ENCODE measurements around the gene DRC1.
"Not testable (repeated sequence)": the region's sequence is repeated elsewhere in the genome, so short reads cannot be mapped to it uniquely, and the experiment has no call there.

The DRC1 gene

GRCh38 chr2:26401739-26402541, at the start of gene DRC1:
DRC1 (plus strand) TSS chr2:26401920; CDS start chr2:26401990, 70 bp downstream.
- peak; percentile 100 for DNase-seq (ENCODE audit: low spot score)

GRCh38 chr2:26352892-26353291, 48.8 kb upstream of the DRC1 start:
- DNase-seq (ENCODE audit: low spot score): peak; percentile 22

GRCh38 chr2:26354469-26354868, 47.3 kb upstream of the DRC1 start:
- DNase-seq (ENCODE audit: low spot score): not testable (repeated sequence)

- peak; percentile 66 for DNase-seq (ENCODE audit: low spot score)
Measured at GRCh38 chr2:26355038-26355995, 46.4 kb upstream of the DRC1 start.

- DNase-seq (ENCODE audit: low spot score): no peak
Measured at GRCh38 chr2:26356111-26356510, 45.6 kb upstream of the DRC1 start.

- no peak for DNase-seq (ENCODE audit: low spot score)
Measured at GRCh38 chr2:26356771-26357170, 44.9 kb upstream of the DRC1 start.

GRCh38 chr2:26359886-26360473, 41.7 kb upstream of the DRC1 start:
- no peak for DNase-seq (ENCODE audit: low spot score)

GRCh38 chr2:26363323-26363722, 38.4 kb upstream of the DRC1 start:
- peak; percentile 31 for DNase-seq (ENCODE audit: low spot score)

GRCh38 chr2:26363958-26364357, 37.8 kb upstream of the DRC1 start:
- no peak for DNase-seq (ENCODE audit: low spot score)

- DNase-seq (ENCODE audit: low spot score): no peak
Measured at GRCh38 chr2:26364669-26365068, 37.1 kb upstream of the DRC1 start.

- no peak for DNase-seq (ENCODE audit: low spot score)
Measured at GRCh38 chr2:26366957-26367356, 34.8 kb upstream of the DRC1 start.

GRCh38 chr2:26369664-26370063, 32.1 kb upstream of the DRC1 start:
- not testable (repeated sequence) for DNase-seq (ENCODE audit: low spot score)

GRCh38 chr2:26370909-26371308, 30.8 kb upstream of the DRC1 start:
- not testable (repeated sequence) for DNase-seq (ENCODE audit: low spot score)

- DNase-seq (ENCODE audit: low spot score): no peak
Measured at GRCh38 chr2:26376799-26377198, 24.9 kb upstream of the DRC1 start.

GRCh38 chr2:26380281-26380680, 21.4 kb upstream of the DRC1 start:
- DNase-seq (ENCODE audit: low spot score): no peak

- DNase-seq (ENCODE audit: low spot score): no peak
Measured at GRCh38 chr2:26382564-26382963, 19.2 kb upstream of the DRC1 start.

GRCh38 chr2:26384183-26384582, 17.5 kb upstream of the DRC1 start:
- no peak for DNase-seq (ENCODE audit: low spot score)

GRCh38 chr2:26384597-26384996, 17.1 kb upstream of the DRC1 start:
- DNase-seq (ENCODE audit: low spot score): no peak

GRCh38 chr2:26387189-26387588, 14.5 kb upstream of the DRC1 start:
- no peak for DNase-seq (ENCODE audit: low spot score)

- DNase-seq (ENCODE audit: low spot score): no peak
Measured at GRCh38 chr2:26394694-26395093, 7.0 kb upstream of the DRC1 start.

GRCh38 chr2:26395394-26395793, 6.3 kb upstream of the DRC1 start:
- DNase-seq (ENCODE audit: low spot score): no peak

GRCh38 chr2:26396734-26397298, 4.9 kb upstream of the DRC1 start:
- DNase-seq (ENCODE audit: low spot score): no peak

All from AG20443 (cell line).